SU-DHL-6 (cell line): ENCODE results near the gene LYZL2.
"Not testable (repeated sequence)": the region's sequence is repeated elsewhere in the genome, so short reads cannot be mapped to it uniquely, and the experiment has no call there.

ENCODE experiments used
- H2AFZ ChIP-seq: fragments of 200-600 bp; sonication (generic); 2 replicates; pipeline ENCODE4 v1.6.1; 2014; ENCODE audit warnings: low read depth, mild to moderate bottlenecking, moderate library complexity, mixed read lengths, antibody characterized with exemption, low read length; ENCODE audit not compliant: severe bottlenecking
- H3F3A ChIP-seq: fragments of 200-600 bp; shearing (Covaris generic); 2 replicates; pipeline ENCODE4 v1.6.0; 2016; ENCODE audit warnings: antibody characterized with exemption, mild to moderate bottlenecking; ENCODE audit not compliant: insufficient read depth
- H3K27ac ChIP-seq: fragments of 200-600 bp; sonication (generic); 2 replicates; pipeline ENCODE4 v1.5.1; 2016; ENCODE audit warnings: low read depth, mild to moderate bottlenecking, low read length, moderate library complexity, mixed read lengths
- H3K27me3 ChIP-seq: fragments of 200-600 bp; sonication (generic), shearing (Covaris generic); 2 replicates; pipeline ENCODE4 v1.6.0; 2014; ENCODE audit warnings: mild to moderate bottlenecking, low read length
- H3K36me3 ChIP-seq: fragments of 200-600 bp; sonication (generic); 2 replicates; pipeline ENCODE4 v1.6.1; 2014; ENCODE audit warnings: mild to moderate bottlenecking, low read length, mixed read lengths
- H3K4me2 ChIP-seq: fragments of 300-600, 200-600 bp; shearing (Covaris generic), sonication (generic); 2 replicates; pipeline ENCODE4 v1.6.0; 2014; ENCODE audit warnings: low read length, low read depth, mild to moderate bottlenecking; ENCODE audit not compliant: poor library complexity, severe bottlenecking
- H3K4me3 ChIP-seq: fragments of 200-600 bp; sonication (generic); 2 replicates; pipeline ENCODE4 v1.5.1; 2014; ENCODE audit warnings: antibody characterized with exemption, low read length, mild to moderate bottlenecking, mixed read lengths; ENCODE audit not compliant: insufficient read depth, poor library complexity, severe bottlenecking
- H3K79me2 ChIP-seq: fragments of 200-600 bp; sonication (generic); 2 replicates; pipeline ENCODE4 v1.6.1; 2014; ENCODE audit warnings: mild to moderate bottlenecking, low read length, moderate library complexity; ENCODE audit not compliant: insufficient read depth
- H3K9ac ChIP-seq: fragments of 200-600 bp; sonication (generic); 2 replicates; pipeline ENCODE4 v1.7.0; 2014; ENCODE audit warnings: mild to moderate bottlenecking, low read length
- H3K9me2 ChIP-seq: fragments of 200-600 bp; sonication (generic); replicated peaks from 2 replicates; pipeline ENCODE4 v1.6.1; 2014; ENCODE audit warnings: low read length; ENCODE audit not compliant: insufficient read depth
- H3K9me3 ChIP-seq: fragments of 200-600 bp; sonication (generic); 2 replicates; pipeline ENCODE4 v1.6.1; 2014; ENCODE audit warnings: low read length, mixed read lengths; ENCODE audit not compliant: insufficient read depth
- H4K20me1 ChIP-seq: fragments of 200-600 bp; sonication (generic); 2 replicates; pipeline ENCODE4 v1.6.1; 2014; ENCODE audit warnings: low read depth, mild to moderate bottlenecking, antibody characterized with exemption, low read length, moderate library complexity, mixed read lengths
- CTCF ChIP-seq: fragments of 200-600 bp; sonication (generic); IDR thresholded peaks from one replicate; pipeline ENCODE4 v1.5.1; 2017; ENCODE audit warnings: antibody characterized with exemption, mild to moderate bottlenecking, low read length, moderate library complexity; ENCODE audit not compliant: insufficient read depth, poor library complexity, severe bottlenecking
- EZH2phosphoT487 ChIP-seq: fragments of 200-600 bp; sonication (generic), shearing (Covaris generic); conservative IDR thresholded peaks from 2 replicates; pipeline ENCODE4 v1.6.1; 2018; ENCODE audit warnings: mild to moderate bottlenecking, antibody characterized with exemption, low read length, moderate library complexity, mixed read lengths

Gene LYZL2

GRCh38 chr10:30606313-30606712, 23.2 kb downstream of the LYZL2 start:
- Histone ChIP-seq H4K20me1 (no peaks in the 10 kb centered on the region), H3F3A (no peaks in the 10 kb centered on the region), H3K27me3 (no peaks in the 10 kb centered on the region), H2AFZ (no peak overlapping the region), H3K9ac (no peak overlapping the region), H3K9me2 (no peaks in the 10 kb centered on the region), H3K27ac (no peak overlapping the region), H3K4me2 (no peak overlapping the region), H3K9me3 (no peaks in the 10 kb centered on the region), H3K4me3 (no peak overlapping the region), H3K36me3 (no peaks in the 10 kb centered on the region), H3K79me2 (no peaks in the 10 kb centered on the region)
- TF ChIP-seq EZH2phosphoT487: no peak
- TF ChIP-seq CTCF: no peak

- not testable (repeated sequence) for H3K27ac ChIP-seq, H3K27me3 ChIP-seq, H3K36me3 ChIP-seq, H3K9ac ChIP-seq, H3K79me2 ChIP-seq, H3K9me3 ChIP-seq, H4K20me1 ChIP-seq, H3F3A ChIP-seq, H3K9me2 ChIP-seq, H3K4me2 ChIP-seq, H2AFZ ChIP-seq, H3K4me3 ChIP-seq
Observed at GRCh38 chr10:30605341-30606121, 24.0 kb downstream of the LYZL2 start.

GRCh38 chr10:30603589-30603988, 26.0 kb downstream of the LYZL2 start:
- H3K4me3 ChIP-seq: no peak overlapping the region
- H3K9ac ChIP-seq: no peak overlapping the region
- H2AFZ ChIP-seq: no peak overlapping the region
- H3K9me2 ChIP-seq: no peaks in the 10 kb centered on the region
- no peak for TF ChIP-seq CTCF
- TF ChIP-seq EZH2phosphoT487: no peak
- no peaks in the 10 kb centered on the region for H3K9me3 ChIP-seq
- no peaks in the 10 kb centered on the region for H3F3A ChIP-seq
- no peak overlapping the region for H3K27ac ChIP-seq
- no peaks in the 10 kb centered on the region for H3K79me2 ChIP-seq
- H3K27me3 ChIP-seq: no peaks in the 10 kb centered on the region
- no peak overlapping the region for H3K4me2 ChIP-seq
- H3K36me3 ChIP-seq: no peaks in the 10 kb centered on the region
- H4K20me1 ChIP-seq: no peaks in the 10 kb centered on the region

GRCh38 chr10:30602747-30603146, 26.8 kb downstream of the LYZL2 start:
- Histone ChIP-seq H2AFZ (no peak overlapping the region), H3K27ac (no peak overlapping the region)

More at GRCh38 chr10:30602747-30603146, 26.8 kb downstream of the LYZL2 start:
- Histone ChIP-seq H3K27me3 (no peaks in the 10 kb centered on the region), H3K4me2 (no peak overlapping the region), H3K9me2 (no peaks in the 10 kb centered on the region), H3K9ac (no peak overlapping the region), H3F3A (no peaks in the 10 kb centered on the region), H3K79me2 (no peaks in the 10 kb centered on the region), H3K9me3 (no peaks in the 10 kb centered on the region), H3K4me3 (no peak overlapping the region), H3K36me3 (no peaks in the 10 kb centered on the region), H4K20me1 (no peaks in the 10 kb centered on the region)
- TF ChIP-seq EZH2phosphoT487: no peak
- TF ChIP-seq CTCF: no peak
